AG09319 (cell line): ENCODE measurements around the gene PML.

ENCODE experiments used
- DNase-seq: peaks from one replicate; pipeline ENCODE4 v3.0.0-alpha.2; 2010; ENCODE audit warnings: low read depth; ENCODE audit errors: extremely low read depth
- CTCF ChIP-seq: IDR thresholded peaks from 2 replicates; pipeline ENCODE4 v1.5.1; 2011; ENCODE audit warnings: low read depth, mild to moderate bottlenecking, inconsistent platforms, low read length, moderate library complexity

The PML gene

GRCh38 chr15:73991260-73991659 is 3.3 kb upstream of the PML start:
- no peak for TF ChIP-seq CTCF
- DNase-seq = no peak

- peak; percentile 82 for DNase-seq
- TF ChIP-seq CTCF = peak; percentile 64
Measured at GRCh38 chr15:73991726-73992593, 2.6 kb upstream of the PML start, which contains the start of gene STOML1. TSS of gene STOML1 (minus strand) at chr15:73992295. CDS start at chr15:73992223, 72 bp downstream.

- DNase-seq = no peak
- no peak for TF ChIP-seq CTCF
Measured at GRCh38 chr15:73992594-73992898, 2.0 kb upstream of the PML start.

- TF ChIP-seq CTCF = no peak
Measured at GRCh38 chr15:73993211-73993994, 1.1 kb upstream of the PML start.

GRCh38 chr15:73994912-73995622 is 551 bp downstream of the PML start:
- DNase-seq = no peak
- no peak for TF ChIP-seq CTCF

More at GRCh38 chr15:73993211-73993994, 1.1 kb upstream of the PML start:
- DNase-seq = no peak

GRCh38 chr15:73996267-73996666 is 1.8 kb downstream of the PML start:
- no peak for TF ChIP-seq CTCF
- DNase-seq = no peak
